Karpas-422 (cell line): ENCODE results near the gene TSEN2. TPM values are rescaled to one million over a fixed set of nuclear protein-coding genes. Genes with fewer than 3 reads are reported as not detected.
"Not testable (repeated sequence)": the region's sequence is repeated elsewhere in the genome, so short reads cannot be mapped to it uniquely, and the experiment has no call there.

ENCODE experiments used
- DNase-seq: peaks from one replicate; pipeline ENCODE4 v3.0.0-alpha.2; 2015
- H2AFZ ChIP-seq: fragments of 200-600 bp; sonication (generic); 2 replicates; pipeline ENCODE4 v1.6.1; 2014; ENCODE audit warnings: antibody characterized with exemption, low read length, mixed read lengths
- H3K27ac ChIP-seq: fragments of 200-600 bp; sonication (generic); 2 replicates; pipeline ENCODE4 v1.5.1; 2014; ENCODE audit warnings: mild to moderate bottlenecking, low read length, moderate library complexity
- H3K27me3 ChIP-seq: fragments of 200-600 bp; sonication (generic); 2 replicates; pipeline ENCODE4 v1.6.1; 2014; ENCODE audit warnings: low read length, mixed read lengths
- H3K36me3 ChIP-seq: fragments of 200-600 bp; sonication (generic); 2 replicates; pipeline ENCODE4 v1.6.1; 2014; ENCODE audit warnings: low read length, mixed read lengths; ENCODE audit not compliant: insufficient read depth
- H3K4me1 ChIP-seq: fragments of 200-600 bp; sonication (generic); 2 replicates; pipeline ENCODE4 v1.6.1; 2014; ENCODE audit warnings: mild to moderate bottlenecking, low read length, mixed read lengths
- H3K4me2 ChIP-seq: fragments of 200-600 bp; sonication (generic); 2 replicates; pipeline ENCODE4 v1.6.1; 2014; ENCODE audit warnings: low read length, low read depth, mild to moderate bottlenecking; ENCODE audit not compliant: poor library complexity, severe bottlenecking
- H3K4me3 ChIP-seq: fragments of 200-600 bp; sonication (generic); 2 replicates; pipeline ENCODE4 v1.5.1; 2014; ENCODE audit warnings: mild to moderate bottlenecking, antibody characterized with exemption, low read length, mixed read lengths
- H3K79me2 ChIP-seq: fragments of 200-600 bp; sonication (generic); 2 replicates; pipeline ENCODE4 v1.6.1; 2014; ENCODE audit warnings: mild to moderate bottlenecking, low read length, mixed read lengths
- H3K9ac ChIP-seq: fragments of 200-600 bp; sonication (generic); 2 replicates; pipeline ENCODE4 v1.6.0; 2014; ENCODE audit warnings: low read length
- H3K9me2 ChIP-seq: fragments of 200-600 bp; sonication (generic), shearing (Covaris generic); replicated peaks from 2 replicates; pipeline ENCODE4 v1.6.0; 2014; ENCODE audit warnings: mild to moderate bottlenecking, low read length, moderate library complexity; ENCODE audit not compliant: insufficient read depth
- H3K9me3 ChIP-seq: fragments of 300-700, 200-600 bp; sonication (generic); 2 replicates; pipeline ENCODE4 v1.6.1; 2014; ENCODE audit warnings: low read length, mixed read lengths
- H4K20me1 ChIP-seq: fragments of 200-600 bp; sonication (generic); 2 replicates; pipeline ENCODE4 v1.6.1; 2014; ENCODE audit warnings: mild to moderate bottlenecking, antibody characterized with exemption, low read length, low read depth; ENCODE audit not compliant: insufficient read depth
- total RNA-seq: library from RNA; depleted of rRNA; stranded (reverse); fragments of >200 nt; shearing (Covaris generic); gene quantifications from 2 replicates; pipeline ENCODE4 v1.2.3, GENCODE V29; 2014; ENCODE audit warnings: low replicate concordance

TSEN2 gene
- total RNA-seq, 1 experiment from 2014 or later: 19.3 TPM

- Histone ChIP-seq H4K20me1 (no peaks in the 10 kb centered on the region), H3K9ac (no peak overlapping the region), H3K9me3 (no peaks in the 10 kb centered on the region), H3K36me3 (no peaks in the 10 kb centered on the region), H3K27ac (no peak overlapping the region), H3K79me2 (no peaks in the 10 kb centered on the region), H3K4me3 (no peak overlapping the region), H3K9me2 (no peaks in the 10 kb centered on the region), H3K27me3 (no peaks in the 10 kb centered on the region), H3K4me2 (no peak overlapping the region), H3K4me1 (no peaks in the 10 kb centered on the region), H2AFZ (no peak overlapping the region)
- no peak for DNase-seq
Measured at GRCh38 chr3:12442654-12443501, 41.4 kb upstream of the TSEN2 start.

DNA sequence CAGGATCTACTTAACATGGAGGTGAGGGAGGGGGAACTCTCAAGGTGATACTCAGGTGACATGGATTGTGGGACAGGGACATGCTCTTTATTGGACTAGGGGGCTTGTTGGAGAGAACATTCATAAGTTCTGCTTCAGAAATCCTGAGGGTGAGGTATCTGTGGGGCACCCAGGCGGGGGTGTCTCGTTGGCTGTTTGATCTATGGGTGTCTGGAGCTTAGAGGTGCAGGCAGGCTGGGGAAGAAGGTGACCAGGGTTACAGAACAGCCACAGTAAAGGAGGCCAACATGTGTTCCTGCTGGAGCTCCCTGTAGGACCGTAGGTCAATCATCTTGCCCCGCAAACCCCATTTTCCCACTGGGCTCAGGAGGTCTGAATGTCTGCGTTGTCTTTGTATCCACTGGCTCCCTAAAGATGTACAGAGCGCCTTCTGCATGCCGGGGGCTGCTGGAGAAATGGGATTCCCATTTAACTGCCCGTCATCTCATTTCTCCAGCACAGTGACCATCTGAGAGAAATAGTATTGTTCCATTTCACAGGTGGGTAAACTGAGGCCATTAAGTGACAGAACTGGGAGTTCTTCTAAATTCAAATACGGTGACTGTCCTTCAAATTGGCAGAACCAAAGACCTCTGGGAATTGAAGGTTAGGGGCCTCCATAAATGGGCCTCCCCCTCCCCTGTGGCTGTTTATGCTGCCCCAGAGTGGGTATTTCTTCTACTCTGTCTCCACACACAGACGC lies 40.3 kb upstream of the TSEN2 start:
- Histone ChIP-seq H3K9ac (no peak overlapping the region), H3K4me2 (no peak overlapping the region)

DNA sequence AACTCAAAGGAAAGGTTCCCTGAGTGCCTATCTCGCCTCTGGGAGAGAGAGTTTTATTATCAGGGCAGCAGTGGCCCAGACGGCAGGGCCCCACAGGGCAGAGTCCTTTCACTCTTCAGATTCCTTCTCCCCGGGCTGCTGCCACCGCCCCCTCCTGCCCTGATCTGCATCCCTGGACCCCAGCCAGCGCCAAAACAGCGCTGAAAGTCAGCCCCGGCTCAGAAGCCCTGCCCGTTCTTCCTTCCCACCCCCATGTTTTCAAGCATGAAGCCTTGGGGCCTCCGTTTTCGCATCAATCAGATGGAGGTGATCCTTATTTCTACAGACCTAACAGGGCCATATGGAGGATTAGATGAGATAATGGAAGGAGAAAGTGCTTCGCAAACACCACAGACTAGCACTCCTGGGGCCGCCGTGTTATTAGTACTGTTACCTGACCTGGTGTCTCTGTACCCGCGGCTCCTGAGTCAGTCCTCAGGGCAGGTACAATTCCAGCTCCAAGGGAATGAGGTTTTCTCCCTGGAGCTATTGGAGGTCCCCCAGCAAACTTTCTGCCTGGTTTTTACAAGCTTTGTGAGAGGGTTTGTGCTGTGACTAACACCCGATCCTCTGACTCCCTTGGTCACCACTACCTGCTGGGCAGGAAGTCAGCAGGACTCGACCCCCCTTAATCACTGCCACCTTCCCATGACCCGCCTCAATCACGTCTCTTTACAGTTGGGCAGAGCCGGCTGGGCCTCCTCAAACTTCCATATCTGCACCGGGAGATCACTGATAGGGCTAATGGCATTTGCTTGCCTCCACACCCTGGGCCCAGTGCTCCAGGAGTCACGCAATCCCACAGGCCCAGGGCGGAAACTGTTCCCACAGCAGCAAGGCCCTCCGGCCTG lies 39.5 kb upstream of the TSEN2 start:
- Histone ChIP-seq H4K20me1 (no peaks in the 10 kb centered on the region), H3K4me2 (no peak overlapping the region), H3K9me2 (no peaks in the 10 kb centered on the region), H2AFZ (no peak overlapping the region), H3K9ac (no peak overlapping the region), H3K36me3 (no peaks in the 10 kb centered on the region), H3K4me3 (no peak overlapping the region), H3K27me3 (no peaks in the 10 kb centered on the region), H3K79me2 (no peaks in the 10 kb centered on the region), H3K4me1 (no peaks in the 10 kb centered on the region), H3K27ac (no peak overlapping the region), H3K9me3 (no peaks in the 10 kb centered on the region)
- DNase-seq: no peak

More for the DNA sequence above, 40.3 kb upstream of the TSEN2 start:
- H3K27me3 ChIP-seq: no peaks in the 10 kb centered on the region
- no peak overlapping the region for H3K4me3 ChIP-seq
- no peaks in the 10 kb centered on the region for H3K9me2 ChIP-seq
- H3K36me3 ChIP-seq: no peaks in the 10 kb centered on the region
- no peaks in the 10 kb centered on the region for H4K20me1 ChIP-seq
- no peaks in the 10 kb centered on the region for H3K9me3 ChIP-seq
- H3K4me1 ChIP-seq: no peaks in the 10 kb centered on the region
- DNase-seq: no peak
- no peak overlapping the region for H2AFZ ChIP-seq
- no peak overlapping the region for H3K27ac ChIP-seq
- no peaks in the 10 kb centered on the region for H3K79me2 ChIP-seq

- H3K79me2 ChIP-seq: no peaks in the 10 kb centered on the region
- no peak overlapping the region for H2AFZ ChIP-seq
- H3K9me2 ChIP-seq: no peaks in the 10 kb centered on the region
- H4K20me1 ChIP-seq: no peaks in the 10 kb centered on the region
- no peaks in the 10 kb centered on the region for H3K36me3 ChIP-seq
- no peak overlapping the region for H3K4me2 ChIP-seq
- H3K4me3 ChIP-seq: no peak overlapping the region
- H3K27ac ChIP-seq: no peak overlapping the region
- H3K27me3 ChIP-seq: no peaks in the 10 kb centered on the region
- no peak overlapping the region for H3K9ac ChIP-seq
- H3K4me1 ChIP-seq: no peaks in the 10 kb centered on the region
- H3K9me3 ChIP-seq: no peaks in the 10 kb centered on the region
- no peak for DNase-seq
Measured at GRCh38 chr3:12445523-12446240, 38.6 kb upstream of the TSEN2 start.

DNA sequence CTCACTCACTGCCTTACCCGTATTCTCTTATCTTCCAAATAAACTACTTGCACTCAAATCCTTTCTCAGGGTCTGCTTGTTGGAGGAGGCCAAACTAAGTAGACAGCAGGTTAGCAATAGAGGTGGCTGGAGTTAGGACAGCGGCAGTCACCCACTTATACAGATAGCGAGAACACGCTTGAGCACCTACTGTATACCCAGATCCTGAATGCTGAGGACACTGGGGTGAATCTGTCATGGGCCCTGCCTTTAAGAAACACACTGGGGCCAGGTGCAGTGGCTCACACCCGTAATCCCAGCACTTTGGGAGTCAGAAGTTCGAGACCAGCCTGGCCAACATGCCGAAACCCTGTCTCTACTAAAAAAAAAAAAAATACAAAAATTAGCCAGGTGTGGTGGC lies 38.0 kb upstream of the TSEN2 start:
- no peaks in the 10 kb centered on the region for H3K27me3 ChIP-seq
- H3K4me2 ChIP-seq: no peak overlapping the region
- H3K9ac ChIP-seq: no peak overlapping the region
- no peaks in the 10 kb centered on the region for H3K79me2 ChIP-seq
- H4K20me1 ChIP-seq: no peaks in the 10 kb centered on the region
- no peak overlapping the region for H3K27ac ChIP-seq
- no peak overlapping the region for H2AFZ ChIP-seq
- H3K36me3 ChIP-seq: no peaks in the 10 kb centered on the region
- DNase-seq: no peak
- H3K9me2 ChIP-seq: no peaks in the 10 kb centered on the region
- no peaks in the 10 kb centered on the region for H3K4me1 ChIP-seq
- no peaks in the 10 kb centered on the region for H3K9me3 ChIP-seq
- no peak overlapping the region for H3K4me3 ChIP-seq

GRCh38 chr3:12447075-12447474 lies 37.2 kb upstream of the TSEN2 start:
- Histone ChIP-seq H3K4me2 (no peak overlapping the region), H3K9me2 (no peaks in the 10 kb centered on the region), H3K4me1 (no peaks in the 10 kb centered on the region), H3K4me3 (no peak overlapping the region), H2AFZ (no peak overlapping the region), H3K9me3 (no peaks in the 10 kb centered on the region), H3K27ac (no peak overlapping the region), H4K20me1 (no peaks in the 10 kb centered on the region), H3K79me2 (no peaks in the 10 kb centered on the region), H3K9ac (no peak overlapping the region), H3K27me3 (no peaks in the 10 kb centered on the region), H3K36me3 (no peaks in the 10 kb centered on the region)
- no peak for DNase-seq

- not testable (repeated sequence) for H3K27ac ChIP-seq, H3K4me2 ChIP-seq, H3K4me1 ChIP-seq, H4K20me1 ChIP-seq, H2AFZ ChIP-seq, H3K36me3 ChIP-seq, H3K4me3 ChIP-seq, H3K9ac ChIP-seq, H3K79me2 ChIP-seq, H3K27me3 ChIP-seq, DNase-seq, H3K9me2 ChIP-seq, H3K9me3 ChIP-seq
Measured at GRCh38 chr3:12448404-12449202, 35.7 kb upstream of the TSEN2 start.
